Endothelial cell of umbilical vein (primary cell): ENCODE results near the gene RETNLB.

Source experiments
- CTCF ChIP-seq, 2 donors: IDR thresholded peaks; 1 replicate in 1 of 2; 2 replicates in 1 of 2; pipeline ENCODE4 v1.5.1; 2011; ENCODE audit warnings: low read length in 2 of 2, mild to moderate bottlenecking in 2 of 2, moderate library complexity in 2 of 2, control low read depth in 1 of 2, inconsistent platforms in 1 of 2, low read depth in 1 of 2; ENCODE audit not compliant: insufficient read depth in 1 of 2; ENCODE audit errors: extremely low read depth in 1 of 2
- EZH2 ChIP-seq: IDR thresholded peaks from 2 replicates; pipeline ENCODE4 v1.6.1; 2012; ENCODE audit warnings: borderline replicate concordance, low read depth, mild to moderate bottlenecking, moderate library complexity, low read length, inconsistent platforms; ENCODE audit not compliant: severe bottlenecking
- GATA2 ChIP-seq: IDR thresholded peaks from 2 replicates; pipeline ENCODE4 v1.7.0; 2011; ENCODE audit warnings: low read depth, mild to moderate bottlenecking, moderate library complexity, mixed read lengths, low read length; ENCODE audit not compliant: insufficient read length, insufficient read depth
- JUN ChIP-seq: IDR thresholded peaks from 2 replicates; pipeline ENCODE4 v1.6.1; 2011; ENCODE audit warnings: borderline replicate concordance, low read depth; ENCODE audit not compliant: insufficient read length, insufficient read depth
- MAX ChIP-seq: IDR thresholded peaks from 2 replicates; pipeline ENCODE4 v1.6.1; 2011; ENCODE audit not compliant: insufficient read depth, insufficient read length
- MYC ChIP-seq: IDR thresholded peaks from one replicate; pipeline ENCODE4 v1.6.1; 2011; ENCODE audit warnings: mild to moderate bottlenecking, low read depth, low read length
- POLR2A ChIP-seq: IDR thresholded peaks from 2 replicates; pipeline ENCODE4 v1.6.1; 2012; ENCODE audit warnings: low read depth, mild to moderate bottlenecking, control low read depth, low read length
- POLR2AphosphoS5 ChIP-seq: IDR thresholded peaks from 2 replicates; pipeline ENCODE4 v1.6.1; 2012; ENCODE audit warnings: low read depth, mild to moderate bottlenecking, control low read depth, low read length, moderate library complexity; ENCODE audit not compliant: insufficient read depth

DNA sequence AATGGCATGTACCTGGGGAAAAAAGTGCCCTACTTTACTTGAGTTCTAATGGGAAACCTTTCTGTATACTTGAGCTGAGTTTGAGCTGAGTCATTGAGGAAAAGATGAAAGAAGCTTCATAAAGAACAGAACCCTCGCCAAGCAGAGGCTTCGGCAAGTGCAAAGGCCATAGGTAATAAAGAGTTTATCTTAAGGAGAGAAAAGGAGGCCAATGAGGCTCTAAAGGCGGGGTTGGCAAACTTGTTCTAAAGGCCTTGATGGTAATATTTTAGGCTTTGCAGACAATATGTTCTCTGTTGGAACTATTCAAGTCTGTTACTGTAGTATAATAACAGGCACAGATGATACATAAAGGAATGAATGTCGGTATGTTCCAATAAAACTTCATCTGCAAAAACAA, 47.8 kb upstream of the RETNLB start:
- TF ChIP-seq POLR2A (no peak), CTCF (IDR thresholded peaks at IDR 0.05; ENCODE audit: extremely low read depth in 1 of 2, insufficient read depth in 1 of 2, low read depth in 1 of 2, low read length in 2 of 2) (no peak), POLR2AphosphoS5 (no peak), JUN (no peak), MAX (no peak), MYC (no peak), EZH2 (no peak), GATA2 (no peak)
